ENCODE measurements around the gene METTL6.
"Not testable (repeated sequence)": the region's sequence is repeated elsewhere in the genome, so short reads cannot be mapped to it uniquely, and the experiment has no call there.

GRCh38 chr3:15398731-15399133 is 28.6 kb downstream of the METTL6 start:
- TF ChIP-seq EP300 (IDR thresholded peaks at IDR 0.05): not testable (repeated sequence)
- peak in 4 of 6 experiments; percentile 15 to 43 (median 39) for TF ChIP-seq CTCF (IDR thresholded peaks at IDR 0.05)
